OCI-M2 (cell line): Measurements from ENCODE around the gene HOXB8.
A peak's percentile ranks its signal among the peaks of the same experiment; 100 is the strongest.

Source experiments
- DNase-seq: peaks from one replicate; lab custom pipeline; 2025; ENCODE audit not compliant: unreplicated experiment; lab: John Stamatoyannopoulos, UW

Gene HOXB8

DNA sequence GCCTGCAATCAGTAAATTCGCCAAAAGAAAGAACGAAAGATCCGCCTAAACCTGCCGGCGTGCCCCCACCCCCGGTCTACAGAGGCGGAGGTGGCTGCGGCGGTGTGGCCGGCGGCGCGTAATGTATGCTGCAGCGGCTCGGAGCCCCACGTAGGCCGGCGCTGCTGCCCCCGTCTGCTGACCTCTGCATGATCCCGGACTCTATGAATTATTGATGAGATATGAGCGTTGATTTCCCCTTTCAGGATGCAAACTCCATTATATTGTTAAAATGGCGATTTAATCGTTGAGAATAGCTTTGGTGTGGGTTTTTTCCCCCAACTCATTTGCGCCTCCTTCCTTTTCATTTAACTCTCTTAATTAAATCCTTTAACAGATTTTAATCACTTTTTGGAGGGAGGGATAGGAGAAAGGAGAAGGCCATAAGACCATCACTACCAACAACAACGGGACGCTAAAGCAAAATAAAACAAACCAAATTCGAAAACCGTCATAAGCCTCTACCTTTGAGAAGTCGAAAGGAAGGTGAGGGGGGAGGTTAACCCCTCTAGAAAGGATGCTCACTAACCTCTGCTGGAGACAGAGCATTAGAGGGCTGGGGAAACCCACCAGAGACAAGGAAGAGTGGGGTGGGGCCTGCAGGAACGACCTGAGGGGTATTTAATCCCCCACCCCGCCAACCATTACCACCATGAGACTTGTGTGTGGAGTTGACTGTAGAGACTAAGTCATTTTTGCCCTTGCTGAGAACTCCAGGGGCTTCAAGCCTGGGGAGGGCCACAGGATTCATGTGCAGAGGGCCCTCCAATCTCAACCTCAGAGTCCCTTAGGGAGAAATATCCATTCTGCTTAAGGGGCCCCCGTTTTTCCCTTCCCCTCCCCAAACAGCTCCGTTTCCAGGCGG lies 28.5 kb downstream of the HOXB8 start:
- no peak for DNase-seq

DNA sequence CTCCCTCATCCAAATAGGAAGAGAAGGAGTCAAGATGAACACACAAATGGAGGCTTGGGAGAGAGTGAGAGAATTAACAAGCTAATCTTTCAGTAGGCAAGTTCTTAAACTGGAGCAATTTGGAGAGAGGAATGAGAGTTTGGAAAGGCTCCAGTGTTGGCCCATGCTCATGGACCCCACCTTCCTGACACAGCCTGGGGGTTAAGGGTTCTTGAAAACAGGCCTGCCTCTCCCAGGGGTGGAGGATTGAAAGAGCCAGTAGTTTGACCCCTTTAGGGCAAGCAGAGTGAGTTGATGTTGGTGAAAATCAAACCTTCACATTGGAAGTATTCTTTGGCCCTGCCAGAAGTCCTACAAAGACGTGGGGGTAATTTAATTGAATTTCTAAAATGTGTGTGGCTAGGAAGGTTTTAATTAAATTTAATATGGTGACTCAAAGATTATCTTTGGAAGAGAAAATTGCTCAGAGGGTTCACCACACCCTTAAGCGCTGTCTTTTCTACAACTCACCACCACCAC lies 30.8 kb downstream of the HOXB8 start:
- no peak for DNase-seq

DNA sequence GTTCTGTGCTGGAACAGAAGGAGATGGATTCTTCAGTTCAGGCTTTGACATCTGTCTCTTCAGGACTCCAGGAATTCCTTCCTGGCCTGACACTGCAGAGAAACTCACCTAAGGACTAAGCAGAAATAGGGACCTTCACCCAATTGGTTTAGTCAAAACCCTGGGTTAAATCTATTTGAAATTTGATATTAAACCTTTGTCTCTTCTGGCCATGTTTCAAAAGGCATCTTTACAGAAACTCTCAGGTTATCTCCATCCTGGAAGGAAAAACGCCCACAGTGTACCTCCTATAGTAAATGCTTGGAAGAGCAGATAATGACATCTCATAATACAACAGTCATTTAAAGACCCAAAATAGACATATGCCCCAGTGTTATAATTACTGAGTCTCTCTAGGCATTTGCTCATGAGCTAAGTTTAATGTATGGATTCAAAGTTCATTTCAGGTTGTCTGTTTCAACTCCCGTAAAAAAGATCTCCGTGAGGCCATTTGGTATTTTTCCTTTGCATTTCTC lies 31.3 kb downstream of the HOXB8 start:
- DNase-seq, result no peak

DNA sequence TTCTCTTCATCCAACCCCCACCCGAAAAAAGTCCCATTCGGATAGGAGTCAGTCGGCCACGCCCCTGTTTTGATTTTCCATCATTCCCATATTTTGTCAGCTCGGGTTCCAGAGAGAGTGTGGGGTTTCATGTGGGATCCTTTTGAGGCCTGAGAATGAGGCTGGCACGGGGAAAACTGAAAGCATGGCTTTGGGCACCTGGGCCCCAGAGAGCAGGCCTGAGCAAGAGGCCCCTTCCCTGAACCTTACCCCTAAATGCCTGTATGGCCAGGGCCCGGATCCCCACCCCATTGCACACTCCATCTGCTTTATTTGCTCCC lies 32.4 kb downstream of the HOXB8 start:
- no peak for DNase-seq

DNA sequence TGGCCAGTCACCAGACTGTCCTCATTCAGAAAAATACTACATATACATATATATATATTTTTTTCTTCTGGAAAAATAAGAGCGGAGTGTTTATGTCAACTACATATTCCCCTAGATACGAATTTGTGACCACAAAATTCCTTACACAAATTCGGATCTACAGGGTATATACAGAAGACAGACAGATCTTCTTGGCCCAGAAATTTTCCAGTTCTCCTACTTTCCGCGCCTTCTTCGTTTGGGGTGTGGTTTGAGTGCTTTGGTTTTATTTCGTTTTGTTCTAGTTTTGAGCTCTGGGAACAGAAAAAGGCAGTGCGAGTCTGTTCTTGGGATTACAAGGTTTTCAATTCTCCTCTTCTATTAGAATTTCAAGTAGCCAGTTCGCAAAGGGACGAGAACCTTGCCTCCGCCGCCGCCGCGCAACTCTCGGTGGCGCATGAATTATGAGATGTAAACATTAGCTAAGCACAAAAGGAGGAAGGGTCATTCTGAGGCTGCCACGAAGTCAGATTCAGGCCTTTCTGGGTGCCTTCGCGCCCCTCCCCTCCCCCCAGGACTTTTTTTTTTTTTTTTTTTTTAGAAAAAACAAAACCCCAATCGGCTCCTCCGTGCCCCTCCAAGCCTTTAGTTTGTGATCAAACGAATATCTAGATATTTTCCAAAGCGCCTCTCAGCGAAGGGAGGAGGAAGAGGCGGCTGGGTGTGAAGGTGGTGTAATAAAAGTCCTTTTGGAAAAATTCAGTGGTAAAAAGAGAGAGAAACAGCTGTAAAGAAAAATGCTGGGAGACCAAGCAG lies 35.1 kb downstream of the HOXB8 start:
- DNase-seq, result no peak

DNA sequence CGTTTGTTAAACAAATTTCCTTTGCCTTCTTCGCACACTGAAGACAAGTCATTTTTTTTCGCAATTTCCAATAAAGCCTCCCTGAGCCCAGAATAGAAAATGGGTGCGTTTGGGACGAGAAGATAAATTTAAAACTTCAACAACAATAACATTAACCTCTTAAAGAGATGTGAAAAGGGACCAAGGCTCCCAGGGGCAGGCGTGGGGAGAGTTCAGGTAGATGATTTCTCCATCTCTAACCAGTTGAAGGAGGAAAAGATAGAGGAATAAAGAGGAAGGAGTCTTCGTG lies 35.7 kb downstream of the HOXB8 start:
- DNase-seq, result no peak

DNA sequence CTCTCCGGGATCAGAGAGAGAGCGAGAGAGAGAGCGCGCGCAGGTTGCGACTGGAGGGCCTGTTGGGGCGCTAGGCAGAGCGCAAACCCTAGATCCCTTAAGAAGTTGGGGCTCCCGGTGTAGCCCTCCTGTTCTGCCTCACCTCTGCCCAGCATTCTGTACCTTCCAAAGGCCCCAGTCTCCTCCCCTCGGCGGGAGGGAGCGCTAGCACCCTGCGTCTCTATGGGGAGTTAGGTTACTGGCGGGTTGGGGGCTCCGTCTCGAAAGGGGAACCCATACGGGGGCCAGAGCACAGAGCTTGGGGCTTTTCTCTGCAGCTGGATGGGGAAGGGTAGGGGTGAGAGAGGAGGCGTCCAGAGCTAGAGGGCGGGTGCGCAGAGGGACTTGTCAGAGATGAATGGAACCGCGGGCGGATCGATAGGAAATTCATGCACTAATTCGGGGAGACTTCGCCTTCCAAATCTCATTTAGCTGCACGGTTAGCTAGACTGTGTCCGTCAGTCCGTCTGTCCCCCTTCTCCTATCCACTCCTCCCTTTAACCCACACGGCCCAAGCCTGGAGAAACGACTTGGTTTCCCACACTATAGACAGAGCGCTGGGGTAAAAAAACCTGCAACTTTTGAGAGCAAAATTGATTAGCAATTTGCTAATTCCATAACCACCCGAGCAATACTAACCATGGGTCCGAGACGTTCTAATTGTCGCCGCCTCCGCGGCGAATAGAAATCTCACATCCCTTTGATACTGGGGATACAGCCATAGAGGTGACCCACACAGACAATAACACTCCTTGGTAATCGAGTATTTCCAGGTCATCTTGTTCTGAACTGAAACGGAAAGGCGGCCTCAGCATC lies 36.2 kb downstream of the HOXB8 start:
- DNase-seq, result no peak

DNA sequence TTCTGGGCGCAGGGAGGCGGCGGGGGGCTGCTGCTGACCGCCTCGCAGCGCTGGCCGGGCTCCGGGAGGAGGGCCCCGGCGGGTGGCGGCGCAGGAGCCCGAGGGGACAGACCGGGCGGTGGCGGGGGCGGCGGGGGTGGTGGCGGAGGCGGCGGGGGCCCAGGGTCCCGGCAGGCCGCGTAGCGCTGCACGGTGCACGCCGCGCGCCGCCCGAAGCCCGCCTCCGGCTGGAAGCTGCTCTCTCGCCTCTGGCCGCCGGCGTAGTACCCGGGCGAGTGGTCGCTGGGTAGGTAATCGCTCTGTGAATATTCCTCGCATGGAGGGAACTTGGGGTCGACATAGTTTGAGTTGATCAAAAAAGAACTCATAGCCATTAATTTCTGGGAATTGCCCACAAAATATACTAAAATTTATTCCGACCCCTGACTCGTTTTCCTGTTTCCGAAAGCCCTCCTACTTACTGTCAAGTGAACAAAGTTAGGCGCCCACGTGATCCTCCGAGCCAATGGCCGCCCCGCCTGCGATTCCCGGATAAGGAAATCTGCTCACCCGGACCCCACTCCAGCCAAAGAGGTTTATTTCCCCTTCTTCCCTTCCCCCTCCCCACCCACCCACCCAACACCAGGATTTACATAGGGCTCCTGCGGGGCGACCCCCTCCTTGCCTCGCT lies 37.0 kb downstream of the HOXB8 start, which contains the start of gene HOXB4:
HOXB4 (minus strand) TSS at position 405 of the 670 bp plus-strand sequence; CDS start at position 374, 31 bp downstream.
- DNase-seq, result peak; percentile 42

DNA sequence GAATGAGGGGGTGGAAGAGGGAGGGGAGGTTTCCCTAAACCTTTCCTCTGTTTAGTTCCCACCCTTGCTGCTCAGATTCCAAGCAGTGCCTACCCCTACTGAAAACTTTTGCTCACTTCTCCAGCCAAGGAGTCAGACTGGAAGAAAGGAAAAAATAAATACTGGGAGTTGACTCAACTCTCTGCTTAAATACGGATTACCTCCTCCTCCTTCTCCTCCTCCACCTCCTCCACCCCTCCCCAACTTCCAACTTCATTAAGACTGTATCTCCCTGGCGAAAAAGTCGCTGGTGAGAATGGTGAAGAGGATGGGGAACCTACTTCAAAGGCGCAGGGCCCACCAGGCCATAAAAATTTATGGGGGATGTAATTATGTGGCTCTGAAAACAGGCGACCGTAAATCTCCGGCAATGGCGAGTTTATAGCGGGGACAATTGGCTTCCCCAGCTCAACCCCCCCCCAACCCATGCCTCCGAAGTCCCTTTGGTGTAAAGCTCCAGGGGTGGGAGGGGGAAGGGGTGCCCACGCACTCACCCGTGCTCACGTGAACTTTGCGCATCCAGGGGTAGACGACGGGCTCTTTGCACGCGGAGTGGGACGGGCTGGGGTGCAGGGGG lies 37.7 kb downstream of the HOXB8 start:
- DNase-seq, result no peak

DNA sequence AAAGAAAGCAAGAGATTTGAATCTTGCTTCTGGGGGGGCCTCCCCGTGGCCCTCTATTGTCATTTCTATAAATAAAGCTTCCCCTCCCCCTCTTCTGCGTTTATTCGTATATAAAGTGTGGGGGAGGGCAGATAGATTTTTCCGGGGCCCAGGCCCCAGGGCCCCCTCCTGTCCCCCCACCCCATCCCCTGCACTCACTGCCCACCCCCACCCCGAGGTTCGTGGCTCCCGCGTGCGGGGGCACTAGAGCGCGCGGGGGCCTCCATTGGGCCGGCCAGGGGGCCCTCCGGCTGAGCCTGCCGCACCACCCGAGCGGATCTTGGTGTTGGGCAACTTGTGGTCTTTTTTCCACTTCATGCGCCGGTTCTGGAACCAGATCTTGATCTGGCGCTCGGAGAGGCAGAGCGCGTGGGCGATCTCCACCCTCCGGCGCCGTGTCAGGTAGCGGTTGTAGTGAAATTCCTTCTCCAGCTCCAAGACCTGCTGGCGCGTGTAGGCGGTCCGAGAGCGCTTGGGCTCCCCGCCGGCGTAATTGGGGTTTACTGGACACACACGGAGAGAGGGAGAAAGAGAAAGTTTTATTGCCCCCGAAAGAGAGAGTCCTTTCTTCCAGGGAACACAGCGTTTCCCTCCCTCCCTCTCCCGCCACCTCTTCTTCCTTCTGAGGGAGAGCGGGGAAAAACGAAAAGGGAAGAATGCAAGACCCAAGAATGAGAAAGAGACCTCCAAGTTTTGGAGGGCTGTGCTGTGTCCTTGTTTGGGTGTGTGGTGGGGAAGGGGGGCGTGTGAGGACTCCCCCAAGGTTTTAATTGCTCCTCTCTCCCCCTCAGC lies 38.4 kb downstream of the HOXB8 start:
- no peak for DNase-seq

DNA sequence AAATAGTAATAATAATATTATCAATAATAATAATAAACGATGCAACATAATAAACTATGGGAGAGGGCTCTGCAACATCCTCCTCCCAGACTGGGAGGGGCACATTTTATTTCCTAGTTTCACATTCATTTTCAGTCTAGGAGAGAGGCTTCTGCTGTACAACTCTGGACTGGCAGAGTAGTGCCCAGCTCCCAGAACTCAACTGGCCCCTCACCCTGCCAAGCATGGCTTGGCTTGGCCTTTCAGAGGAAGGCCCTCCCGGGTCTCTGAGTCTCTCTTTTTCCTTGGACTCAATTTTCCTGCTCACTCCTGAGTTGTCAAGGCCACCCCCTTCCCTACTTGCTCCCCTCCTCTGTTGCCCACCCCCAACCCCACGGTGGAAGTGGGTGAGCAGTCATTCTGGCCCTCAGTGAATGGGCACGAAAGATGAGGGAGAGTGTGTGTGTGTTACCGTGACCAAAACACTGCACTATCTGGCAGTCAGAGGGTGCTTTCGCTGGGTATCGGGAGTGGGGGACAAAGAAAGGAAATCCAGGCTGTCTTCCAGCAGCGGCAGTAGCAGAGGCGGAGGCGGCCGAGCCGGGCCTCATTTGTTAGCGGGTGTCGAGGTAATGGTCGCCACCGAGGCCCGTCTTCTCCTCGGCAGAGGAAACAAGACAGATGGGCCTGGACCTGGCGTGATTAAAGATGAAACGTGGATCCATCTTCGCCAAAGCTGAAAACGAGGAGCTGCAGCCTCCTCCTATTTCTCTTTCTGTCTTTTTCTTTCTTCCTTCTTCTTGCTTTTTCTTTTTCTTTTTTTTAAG lies 39.2 kb downstream of the HOXB8 start:
- no peak for DNase-seq

DNA sequence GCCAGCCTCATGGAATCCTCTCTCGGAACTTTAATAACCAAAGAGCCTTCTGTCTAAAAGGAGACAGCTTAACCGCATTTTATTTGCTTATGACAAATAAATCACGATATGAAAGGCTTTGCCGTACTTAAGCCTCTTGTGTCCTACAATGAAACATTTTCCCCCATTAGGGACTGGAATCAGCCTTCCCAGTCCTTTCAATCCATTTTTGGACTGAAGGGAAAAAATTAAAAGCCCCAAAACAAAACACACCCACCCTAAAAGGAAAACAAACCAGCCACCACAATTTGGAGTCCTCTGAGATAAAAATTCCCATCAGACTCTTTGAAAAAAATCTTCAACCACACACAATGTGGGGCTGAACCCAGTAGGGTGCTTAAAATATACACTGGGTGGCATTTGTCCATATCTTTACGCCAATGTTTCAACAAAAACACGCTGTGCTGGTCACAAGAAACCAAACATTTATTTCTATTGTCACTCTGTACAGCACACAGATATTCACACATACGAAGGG lies 40.0 kb downstream of the HOXB8 start:
- DNase-seq, result no peak

DNA sequence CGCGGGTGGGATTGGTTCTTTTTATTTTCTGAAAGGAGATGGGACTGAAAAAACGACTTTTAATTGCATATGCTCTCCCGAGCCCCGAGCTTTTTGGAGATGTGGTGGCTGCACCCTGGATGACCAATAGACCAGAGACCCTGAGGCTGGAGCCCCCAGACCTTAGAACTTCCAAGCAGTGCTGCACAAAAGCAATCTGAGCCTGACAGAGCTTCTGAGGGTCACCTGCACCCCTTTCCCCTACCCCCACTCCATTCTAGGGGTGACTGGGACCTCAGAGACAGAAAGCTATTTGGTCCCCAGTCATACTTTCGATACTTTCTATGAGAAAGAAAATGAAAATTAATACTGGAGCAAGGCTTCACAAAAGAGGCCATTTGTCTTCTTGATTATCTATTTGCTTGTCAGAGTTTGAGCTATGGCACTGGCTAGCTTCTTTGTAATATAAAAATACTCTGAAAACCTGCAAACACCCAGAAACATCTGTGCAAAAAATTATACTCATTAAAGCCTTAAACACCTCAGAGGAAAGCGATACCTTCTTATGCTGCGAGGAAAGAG lies 40.5 kb downstream of the HOXB8 start:
- no peak for DNase-seq

DNA sequence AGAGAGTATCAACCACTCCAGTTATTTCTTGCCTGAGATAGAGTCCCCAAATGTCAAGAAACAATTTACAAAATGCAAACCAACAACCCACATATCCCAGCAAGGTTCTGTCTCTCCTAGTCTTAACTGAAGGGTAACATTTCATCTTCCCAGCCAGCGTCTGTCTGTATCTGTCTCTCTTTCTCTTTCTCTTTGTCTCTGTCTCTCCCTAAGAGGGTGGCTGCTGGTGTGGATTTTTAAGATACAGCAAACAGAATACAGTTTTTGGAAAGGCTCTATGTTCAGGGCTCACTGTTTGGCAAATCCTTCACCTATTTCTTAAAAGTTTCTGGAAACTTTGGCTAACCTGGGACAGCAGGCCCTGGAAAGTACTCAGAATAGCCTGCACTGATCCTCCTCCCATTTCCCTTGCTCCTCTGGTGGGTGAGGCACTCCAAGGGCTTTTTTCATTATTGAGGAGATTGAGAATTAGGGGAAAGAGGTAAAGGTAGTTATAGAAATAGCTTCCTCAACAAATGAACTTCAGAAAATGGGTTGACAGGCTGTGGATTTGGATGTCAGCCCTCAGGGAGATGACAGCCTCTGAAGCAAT lies 43.2 kb downstream of the HOXB8 start:
- no peak for DNase-seq

DNA sequence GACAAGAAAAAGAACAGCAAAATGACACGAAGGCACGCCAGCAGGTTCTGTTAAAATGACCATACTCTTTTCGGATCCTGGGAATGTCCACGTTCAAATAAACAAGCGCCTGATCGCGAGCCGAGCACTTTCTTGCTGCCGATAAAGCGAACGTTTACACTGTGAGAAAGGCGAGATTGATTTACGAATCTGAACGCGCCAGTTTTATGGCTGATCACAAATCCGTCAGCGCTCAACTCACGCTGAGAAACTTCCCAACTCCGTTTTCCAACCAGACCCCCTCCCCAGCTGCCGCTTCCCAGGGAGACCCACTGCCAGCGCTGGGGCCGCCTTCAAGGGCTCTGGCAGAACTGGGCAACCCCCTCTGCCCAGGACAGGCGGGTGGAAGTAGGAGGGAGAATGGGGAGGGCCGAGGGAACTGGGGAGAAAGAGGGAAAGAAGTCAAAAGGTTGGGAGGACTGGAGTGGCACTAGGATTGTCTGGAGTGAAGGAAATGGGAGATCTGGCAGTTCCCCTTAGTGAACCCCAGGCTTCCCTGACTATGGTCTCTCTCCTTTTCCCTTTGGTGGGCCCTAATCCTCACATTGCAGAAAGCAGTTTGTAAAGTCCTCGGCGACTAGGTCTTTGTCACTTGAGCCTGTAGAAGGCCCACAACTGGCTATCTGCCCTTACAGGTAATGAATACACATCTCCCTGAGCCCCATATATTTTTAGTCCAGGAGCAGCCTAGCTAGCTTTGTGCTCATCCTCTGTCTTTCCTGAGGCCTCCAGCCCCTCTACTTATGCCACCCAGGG lies 43.9 kb downstream of the HOXB8 start:
- no peak for DNase-seq

DNA sequence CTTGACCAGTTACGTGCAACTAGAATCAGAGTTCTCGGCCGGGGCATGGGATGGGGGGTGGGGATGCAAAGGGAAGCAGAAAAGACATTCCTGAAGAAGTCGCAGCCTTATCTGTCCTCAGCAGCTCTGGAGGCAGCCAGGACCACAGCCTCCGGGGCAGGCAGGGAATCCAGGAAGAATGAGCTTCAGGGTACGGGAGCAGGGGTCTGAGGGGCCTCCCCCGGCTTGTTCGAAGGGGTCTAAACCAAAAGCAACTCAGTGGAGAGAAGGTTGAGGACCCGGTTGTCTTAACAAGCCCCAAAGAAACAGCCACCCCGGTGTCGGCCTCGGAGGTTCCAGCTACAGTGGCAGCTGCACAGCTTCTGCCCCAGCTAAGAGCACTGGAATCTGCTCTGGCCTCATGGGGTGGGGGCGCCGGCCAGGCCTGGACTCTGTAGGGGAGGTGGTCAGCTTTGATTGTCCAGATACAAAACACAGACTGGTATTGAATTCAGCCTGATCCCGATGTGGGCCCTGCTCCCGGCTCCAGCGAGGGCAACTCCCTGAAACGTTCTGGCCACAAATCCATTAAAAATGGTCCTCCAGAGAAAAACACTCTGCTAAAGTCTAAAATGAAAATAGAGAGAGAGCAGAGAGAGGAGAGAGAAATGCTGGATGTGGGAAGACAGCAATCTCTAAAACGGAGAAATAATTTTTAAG lies 44.6 kb downstream of the HOXB8 start:
- DNase-seq, result no peak
